OCI-LY1 (cell line): ENCODE results near the gene FBXW11.

Experiments used
- H2AFZ ChIP-seq: fragments of 200-600 bp; sonication (generic), shearing (Covaris generic); 2 replicates; pipeline ENCODE4 v1.6.0; 2014; ENCODE audit warnings: antibody characterized with exemption, mild to moderate bottlenecking, low read length
- H3F3A ChIP-seq: fragments of 200-600 bp; sonication (generic), shearing (Covaris generic); 2 replicates; pipeline ENCODE4 v1.6.0; 2014; ENCODE audit warnings: mild to moderate bottlenecking, antibody characterized with exemption, low read length, moderate library complexity; ENCODE audit not compliant: insufficient read depth
- H3K27ac ChIP-seq: fragments of 200-600 bp; sonication (generic); 2 replicates; pipeline ENCODE4 v1.5.1; 2014; ENCODE audit warnings: low read length, mixed run types, mild to moderate bottlenecking, low read depth; ENCODE audit not compliant: poor library complexity, severe bottlenecking
- H3K27me3 ChIP-seq: fragments of 200-600 bp; sonication (generic); 2 replicates; pipeline ENCODE4 v1.6.0; 2014; ENCODE audit warnings: antibody characterized with exemption, mild to moderate bottlenecking, low read length, moderate library complexity; ENCODE audit not compliant: insufficient read depth
- H3K36me3 ChIP-seq: fragments of 200-600 bp; sonication (generic); 2 replicates; pipeline ENCODE4 v1.6.1; 2014; ENCODE audit warnings: mild to moderate bottlenecking, antibody characterized with exemption, low read length, moderate library complexity, mixed read lengths; ENCODE audit not compliant: insufficient read depth
- H3K4me1 ChIP-seq: fragments of 200-600 bp; sonication (generic); 2 replicates; pipeline ENCODE4 v1.5.1; 2014; ENCODE audit warnings: mild to moderate bottlenecking, low read length, moderate library complexity; ENCODE audit not compliant: insufficient read depth, severe bottlenecking
- H3K4me2 ChIP-seq: fragments of 200-600 bp; sonication (generic), shearing (Covaris generic); 2 replicates; pipeline ENCODE4 v1.6.1; 2014; ENCODE audit warnings: low read length
- H3K4me3 ChIP-seq: fragments of 200-600 bp; sonication (generic); 2 replicates; pipeline ENCODE4 v1.5.1; 2014; ENCODE audit warnings: low read length, low read depth, mild to moderate bottlenecking, mixed read lengths; ENCODE audit not compliant: poor library complexity, severe bottlenecking
- H3K79me2 ChIP-seq: fragments of 200-600 bp; shearing (Covaris generic); 2 replicates; pipeline ENCODE4 v1.6.1; 2016; ENCODE audit warnings: mixed run types, low read length, mixed read lengths; ENCODE audit not compliant: insufficient read depth
- H3K9ac ChIP-seq: fragments of 200-600 bp; sonication (generic), shearing (Covaris generic); 2 replicates; pipeline ENCODE4 v1.6.1; 2014; ENCODE audit warnings: mild to moderate bottlenecking, low read length, mixed read lengths
- H3K9me2 ChIP-seq: fragments of 200-600 bp; sonication (generic), shearing (Covaris generic); 2 replicates; pipeline ENCODE4 v1.6.1; 2014; ENCODE audit warnings: low read depth, mild to moderate bottlenecking, low read length, mixed read lengths
- H3K9me3 ChIP-seq: fragments of 200-600 bp; shearing (Covaris generic); 2 replicates; pipeline ENCODE4 v1.6.1; 2014; ENCODE audit warnings: low read length, mixed read lengths
- H4K20me1 ChIP-seq: fragments of 200-600 bp; sonication (generic), shearing (Covaris generic); 2 replicates; pipeline ENCODE4 v1.6.0; 2016; ENCODE audit warnings: mild to moderate bottlenecking, low read length; ENCODE audit not compliant: insufficient read depth
- EZH2 ChIP-seq: fragments of 200-600 bp; sonication (generic), shearing (Covaris generic); IDR thresholded peaks from 2 replicates; pipeline ENCODE4 v1.8.0; 2017; ENCODE audit warnings: borderline replicate concordance, mixed run types, mild to moderate bottlenecking, antibody characterized with exemption, low read length, moderate library complexity, mixed read lengths
- TF ChIP-seq, protein P1 (sequence below): fragments of 200-600 bp; sonication (generic), shearing (Covaris generic); IDR thresholded peaks from 2 replicates; pipeline ENCODE4 v1.5.1; 2017; ENCODE audit warnings: mild to moderate bottlenecking, antibody characterized with exemption, low read length, moderate library complexity, mixed read lengths

The FBXW11 gene

DNA sequence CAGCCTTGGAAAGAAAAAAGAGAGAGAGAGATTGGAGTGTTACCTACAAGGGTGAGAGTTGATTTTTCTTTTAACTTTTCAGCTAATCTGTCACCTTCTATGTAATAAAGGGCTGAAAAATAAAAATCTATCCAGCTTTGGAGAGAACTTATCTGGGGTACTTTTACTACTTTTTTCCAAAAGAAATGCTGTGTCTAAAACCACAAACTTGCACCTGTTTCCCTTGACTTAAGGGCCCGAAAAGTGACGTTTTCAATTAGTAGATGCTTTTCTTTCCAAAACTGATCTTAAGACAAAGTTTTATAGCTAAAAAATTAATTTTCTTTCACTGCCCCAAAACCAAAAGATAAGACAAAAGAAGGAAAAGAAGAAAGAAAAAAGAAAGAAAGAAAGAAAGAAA is 172.0 kb downstream of the FBXW11 start:
- 0 out of 2 replicates have a peak, but pooled peaks cover 4% of the 10 kb centered on the region for H3K27me3 ChIP-seq
- H3F3A ChIP-seq: no peaks in the 10 kb centered on the region
- H3K4me2 ChIP-seq: no peak overlapping the region
- H3K9me3 ChIP-seq: peaks cover 4% of the 10 kb centered on the region; the same call in 1 of the 2 replicates
- H3K27ac ChIP-seq: no peak overlapping the region
- H2AFZ ChIP-seq: no peak overlapping the region
- no peaks in the 10 kb centered on the region for H3K36me3 ChIP-seq
- no peak overlapping the region for H3K4me3 ChIP-seq
- no peaks in the 10 kb centered on the region for H4K20me1 ChIP-seq
- H3K4me1 ChIP-seq: no peaks in the 10 kb centered on the region
- no peaks in the 10 kb centered on the region for H3K79me2 ChIP-seq
- no peak overlapping the region for H3K9ac ChIP-seq
- no peaks in the 10 kb centered on the region for H3K9me2 ChIP-seq
- TF ChIP-seq EZH2: no peak
- TF ChIP-seq, protein P1, sequence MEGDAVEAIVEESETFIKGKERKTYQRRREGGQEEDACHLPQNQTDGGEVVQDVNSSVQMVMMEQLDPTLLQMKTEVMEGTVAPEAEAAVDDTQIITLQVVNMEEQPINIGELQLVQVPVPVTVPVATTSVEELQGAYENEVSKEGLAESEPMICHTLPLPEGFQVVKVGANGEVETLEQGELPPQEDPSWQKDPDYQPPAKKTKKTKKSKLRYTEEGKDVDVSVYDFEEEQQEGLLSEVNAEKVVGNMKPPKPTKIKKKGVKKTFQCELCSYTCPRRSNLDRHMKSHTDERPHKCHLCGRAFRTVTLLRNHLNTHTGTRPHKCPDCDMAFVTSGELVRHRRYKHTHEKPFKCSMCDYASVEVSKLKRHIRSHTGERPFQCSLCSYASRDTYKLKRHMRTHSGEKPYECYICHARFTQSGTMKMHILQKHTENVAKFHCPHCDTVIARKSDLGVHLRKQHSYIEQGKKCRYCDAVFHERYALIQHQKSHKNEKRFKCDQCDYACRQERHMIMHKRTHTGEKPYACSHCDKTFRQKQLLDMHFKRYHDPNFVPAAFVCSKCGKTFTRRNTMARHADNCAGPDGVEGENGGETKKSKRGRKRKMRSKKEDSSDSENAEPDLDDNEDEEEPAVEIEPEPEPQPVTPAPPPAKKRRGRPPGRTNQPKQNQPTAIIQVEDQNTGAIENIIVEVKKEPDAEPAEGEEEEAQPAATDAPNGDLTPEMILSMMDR: no peak

DNA sequence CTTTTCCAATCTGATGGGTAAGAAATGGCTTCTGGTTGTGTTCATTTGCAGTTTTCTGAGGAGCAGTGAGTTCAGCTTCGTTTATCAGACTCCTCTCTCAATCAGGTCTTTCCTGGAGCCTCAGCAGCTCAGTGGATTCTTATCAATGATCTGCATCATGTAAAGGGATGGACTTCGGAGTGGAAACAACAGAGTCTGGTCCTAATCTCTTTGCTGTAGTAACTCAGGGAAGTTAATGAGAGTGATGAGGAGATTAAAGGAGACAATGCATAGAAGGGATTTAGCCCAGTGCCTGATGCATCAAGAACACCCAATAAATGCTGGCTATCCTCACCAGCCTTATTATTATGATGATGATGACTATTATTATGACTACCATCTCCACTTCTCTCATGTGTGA is 173.7 kb downstream of the FBXW11 start:
- Histone ChIP-seq H3K4me2 (no peak overlapping the region), H3K36me3 (no peaks in the 10 kb centered on the region), H3K79me2 (no peaks in the 10 kb centered on the region), H3K27me3 (0 out of 2 replicates have a peak, but pooled peaks cover 4% of the 10 kb centered on the region), H3K9me2 (no peaks in the 10 kb centered on the region), H3F3A (no peaks in the 10 kb centered on the region), H3K27ac (no peak overlapping the region), H3K9me3 (peaks cover 4% of the 10 kb centered on the region; the same call in 1 of the 2 replicates), H2AFZ (no peak overlapping the region), H3K9ac (no peak overlapping the region), H4K20me1 (no peaks in the 10 kb centered on the region), H3K4me1 (no peaks in the 10 kb centered on the region), H3K4me3 (no peak overlapping the region)
- TF ChIP-seq, protein P1: no peak
- TF ChIP-seq EZH2: no peak

DNA sequence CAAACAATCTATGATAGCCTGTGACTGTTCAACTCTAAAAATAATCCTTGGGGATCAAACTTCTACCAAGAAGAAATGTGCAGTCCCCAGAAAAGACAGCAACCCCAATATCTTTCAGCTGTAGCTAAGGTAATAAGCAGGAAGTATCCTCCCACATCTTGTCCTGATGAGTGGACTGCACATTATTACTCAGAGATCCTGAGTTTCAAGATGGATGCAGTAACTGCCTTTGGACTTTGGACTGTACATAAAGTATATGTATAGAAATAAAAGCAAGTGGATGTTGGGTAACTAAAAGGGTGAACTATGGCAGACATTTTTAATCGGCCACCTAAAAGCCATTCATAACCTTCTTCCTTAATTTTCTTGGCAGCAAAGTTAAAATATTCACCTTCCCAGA is 175.8 kb downstream of the FBXW11 start:
- peaks cover 4% of the 10 kb centered on the region; the same call in 1 of the 2 replicates for H3K9me3 ChIP-seq

More for the DNA sequence above, 175.8 kb downstream of the FBXW11 start:
- H2AFZ ChIP-seq: no peak overlapping the region
- no peaks in the 10 kb centered on the region for H3K4me1 ChIP-seq
- H3K27me3 ChIP-seq: 0 out of 2 replicates have a peak, but pooled peaks cover 4% of the 10 kb centered on the region
- H3K9ac ChIP-seq: no peak overlapping the region
- no peak overlapping the region for H3K4me3 ChIP-seq
- H3F3A ChIP-seq: no peaks in the 10 kb centered on the region
- no peaks in the 10 kb centered on the region for H4K20me1 ChIP-seq
- no peak overlapping the region for H3K4me2 ChIP-seq
- no peaks in the 10 kb centered on the region for H3K79me2 ChIP-seq
- H3K9me2 ChIP-seq: no peaks in the 10 kb centered on the region
- H3K27ac ChIP-seq: no peak overlapping the region
- TF ChIP-seq, protein P1: no peak
- no peak for TF ChIP-seq EZH2
- H3K36me3 ChIP-seq: no peaks in the 10 kb centered on the region
